NCI-H748 (cell line): ENCODE measurements around the gene ZIC5.
"Not testable (repeated sequence)": the region's sequence is repeated elsewhere in the genome, so short reads cannot be mapped to it uniquely, and the experiment has no call there.

ENCODE experiments used
- DNase-seq: peaks from one replicate; lab custom pipeline; 2025; ENCODE audit not compliant: unreplicated experiment; lab: John Stamatoyannopoulos, UW

ZIC5 gene

GRCh38 chr13:99961636-99962035 is 9.9 kb downstream of the ZIC5 start:
- no peak for DNase-seq

DNA sequence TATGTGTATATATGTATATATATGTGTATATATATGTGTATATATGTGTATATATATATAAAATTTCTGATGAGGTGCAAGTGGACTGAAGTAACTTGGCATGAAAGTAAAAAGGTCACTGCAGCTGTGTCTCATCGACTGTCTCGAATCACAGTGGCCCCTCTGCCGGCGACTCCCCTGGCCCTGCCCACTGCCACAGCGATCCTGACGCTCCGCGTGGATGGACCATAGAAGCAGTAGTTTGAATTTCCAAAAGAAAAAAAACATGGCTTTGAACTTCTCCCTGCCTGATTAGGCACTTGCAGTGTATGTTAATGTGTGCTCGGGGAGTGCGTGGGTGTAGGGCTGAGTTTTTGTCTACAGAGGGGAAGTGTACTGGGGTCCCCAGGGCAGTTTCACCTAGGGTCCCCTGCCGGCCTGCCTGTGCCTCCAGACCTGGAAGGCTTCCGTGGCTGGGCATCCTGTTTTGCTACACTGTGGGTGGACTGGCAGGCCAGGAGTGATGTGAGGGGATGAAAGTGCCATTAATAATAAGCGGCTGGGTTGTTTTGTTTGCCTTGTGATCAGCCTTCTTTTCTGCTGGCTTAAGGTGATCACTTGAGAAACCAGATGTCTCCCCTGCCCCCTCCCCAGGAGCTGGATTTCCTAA is 10.8 kb downstream of the ZIC5 start:
- DNase-seq, result peak; percentile 86

GRCh38 chr13:99959540-99960230 is 11.9 kb downstream of the ZIC5 start:
- DNase-seq, result peak; percentile 81

DNA sequence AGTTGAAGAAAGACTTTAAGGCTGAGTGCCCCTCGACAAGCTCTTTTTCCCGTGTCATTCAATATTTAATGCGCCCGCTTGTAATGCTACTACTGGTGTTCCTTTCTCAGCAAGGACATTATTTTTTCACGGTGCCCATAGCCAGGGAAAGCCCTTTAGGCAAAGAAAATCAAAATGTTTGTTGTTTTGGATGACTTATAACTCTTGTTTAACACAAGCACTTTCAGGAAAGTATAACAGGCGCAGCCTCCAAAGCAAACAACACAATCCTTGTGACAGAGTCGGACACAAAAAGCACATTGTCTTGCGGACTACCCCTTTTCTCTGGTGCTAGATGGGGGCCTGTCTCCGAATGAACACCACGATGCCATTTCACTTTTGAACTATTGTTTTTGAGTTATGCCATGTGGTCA is 12.4 kb downstream of the ZIC5 start:
- DNase-seq, result no peak

DNA sequence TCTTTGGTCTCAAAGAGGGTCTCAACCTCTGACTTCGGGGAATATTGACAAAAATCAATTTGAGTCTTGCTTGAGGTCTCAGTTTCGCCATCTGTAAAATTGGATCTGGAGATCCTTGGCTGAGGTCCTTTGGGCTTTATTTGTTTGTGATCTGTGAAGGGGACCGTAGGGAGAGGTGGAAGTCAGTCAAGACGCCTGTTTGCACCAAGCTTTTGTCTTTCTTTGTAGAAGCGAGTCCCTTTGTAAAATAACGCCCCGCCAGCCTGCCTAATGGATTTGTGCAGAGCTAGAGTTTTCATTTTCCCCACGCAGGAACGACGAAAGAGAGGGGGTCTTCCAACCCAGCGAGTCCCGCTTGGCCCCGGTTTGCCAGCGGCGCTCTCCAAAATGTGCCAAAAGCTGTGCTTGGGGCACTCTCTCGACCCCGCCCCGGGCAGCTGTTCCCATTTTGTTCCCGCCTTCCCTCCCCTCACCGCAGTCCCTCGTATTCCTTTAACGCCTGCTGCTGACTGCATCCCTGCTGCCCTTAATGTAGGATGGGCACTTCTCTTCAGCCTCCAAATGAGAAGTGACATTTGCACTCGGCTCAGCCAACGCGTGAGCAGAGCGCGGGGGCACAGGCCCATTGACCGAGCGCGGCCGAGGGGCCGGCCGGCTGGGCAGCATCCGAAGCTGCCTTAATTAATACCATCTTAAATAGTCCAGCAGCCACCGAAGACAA is 13.0 kb downstream of the ZIC5 start:
- no peak for DNase-seq

DNA sequence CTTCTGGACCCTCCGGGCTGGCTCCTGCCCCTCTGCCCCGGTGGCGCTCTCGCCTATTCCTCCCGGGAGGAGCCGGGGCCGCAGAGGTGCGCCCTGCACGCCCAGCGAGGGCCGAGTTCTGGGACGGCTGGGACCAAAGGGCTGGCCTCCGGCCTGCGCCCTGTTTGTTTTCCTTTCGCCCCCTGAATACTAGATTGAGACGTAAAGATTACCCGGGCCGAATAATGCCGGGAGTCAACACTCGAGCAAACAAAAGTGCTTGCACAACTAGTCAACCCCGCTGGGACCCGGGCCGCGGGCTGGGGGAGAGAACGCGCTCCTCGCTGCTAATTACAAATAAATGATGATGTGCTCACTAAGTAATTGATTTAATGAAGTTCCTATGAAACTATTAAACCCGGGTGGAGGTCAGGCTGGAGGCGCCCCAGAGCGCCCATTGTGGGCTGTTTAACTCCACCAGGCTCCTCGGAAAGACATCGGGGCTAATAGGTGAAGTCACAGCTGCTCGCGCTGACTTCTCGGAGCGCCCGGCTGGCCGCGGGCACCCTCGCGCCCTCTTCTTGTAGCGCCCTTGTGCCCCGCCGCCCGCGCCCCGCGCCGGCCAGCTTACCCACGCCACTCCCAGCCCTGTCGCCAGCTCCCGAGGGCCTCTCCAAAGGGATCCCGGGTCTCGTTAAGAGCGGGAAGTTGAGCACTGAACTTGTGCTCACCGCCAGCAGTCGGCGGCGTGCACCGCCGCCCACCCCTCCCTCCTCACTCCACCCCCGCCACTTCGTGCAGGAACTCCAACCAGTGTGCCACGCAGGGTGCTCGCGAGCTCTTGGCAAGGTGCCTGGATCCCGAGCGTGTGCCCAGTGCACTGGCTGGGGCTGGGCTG is 14.9 kb downstream of the ZIC5 start:
- DNase-seq, result peak; percentile 93

- peak; percentile 60 for DNase-seq
Measured at GRCh38 chr13:99955747-99956472, 15.7 kb downstream of the ZIC5 start.

DNA sequence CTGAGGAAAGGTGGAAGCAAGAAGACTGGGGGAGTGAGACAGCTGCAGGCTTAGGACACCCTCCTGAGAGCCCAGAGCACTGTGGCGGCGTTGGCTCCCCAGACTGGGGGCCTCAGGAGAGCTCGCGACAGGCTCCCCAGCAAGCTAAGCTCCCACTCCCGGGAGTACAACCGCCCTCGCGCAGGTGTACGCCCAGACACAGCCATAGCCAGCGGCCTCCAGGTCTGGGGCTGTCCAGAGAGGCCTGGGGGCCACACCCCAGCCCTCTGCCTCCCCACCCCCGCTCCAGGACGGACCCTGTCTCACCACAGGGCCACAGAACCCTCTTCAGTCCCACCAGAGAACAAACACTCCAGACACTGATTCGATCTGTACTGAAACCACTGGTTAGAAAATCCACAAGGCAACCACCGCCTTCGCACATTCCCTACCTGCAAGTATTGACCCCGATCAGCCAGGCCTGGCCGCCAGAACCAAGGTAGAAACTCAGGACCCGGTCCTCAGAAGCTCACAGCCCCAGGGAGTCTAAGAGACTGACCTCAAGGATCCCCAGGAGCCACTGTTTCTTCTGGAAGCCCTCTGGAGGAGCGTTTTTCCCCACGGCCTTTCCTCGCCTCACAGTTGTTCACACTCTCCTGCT is 16.3 kb downstream of the ZIC5 start:
- DNase-seq, result no peak

DNA sequence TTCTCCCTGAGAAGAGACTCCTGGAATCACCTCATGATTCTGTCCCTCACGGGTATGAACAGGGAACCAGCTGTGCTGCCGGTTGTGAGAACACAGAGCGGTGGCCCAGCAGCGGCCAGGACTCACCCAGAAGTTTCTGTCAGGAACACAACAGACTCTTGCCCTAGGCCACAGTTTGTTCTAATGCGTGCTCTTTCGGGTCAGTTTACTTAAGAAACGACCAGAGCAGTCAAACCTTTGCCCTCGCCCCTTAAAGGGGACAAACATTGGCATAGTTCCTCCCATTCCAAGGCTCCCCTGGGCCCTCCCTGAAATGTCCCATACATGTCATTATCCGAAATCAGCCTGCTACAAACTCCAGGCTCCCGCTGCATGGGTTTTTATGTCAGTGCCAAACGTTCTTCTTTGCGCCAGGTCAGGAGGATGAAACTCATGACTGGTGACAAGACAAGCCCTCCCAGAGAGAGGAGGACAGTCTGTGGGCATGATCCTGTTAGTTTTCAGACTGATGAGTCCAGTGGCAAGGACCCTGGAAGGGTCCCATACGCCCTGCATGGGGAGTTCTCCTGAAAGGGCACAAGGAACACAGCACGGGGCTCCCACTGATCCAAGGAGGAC is 18.3 kb downstream of the ZIC5 start:
- no peak for DNase-seq

- DNase-seq, result not testable (repeated sequence)
Measured at GRCh38 chr13:99951666-99952065, 19.9 kb downstream of the ZIC5 start.

GRCh38 chr13:99949679-99950413 is 21.7 kb downstream of the ZIC5 start:
- no peak for DNase-seq

DNA sequence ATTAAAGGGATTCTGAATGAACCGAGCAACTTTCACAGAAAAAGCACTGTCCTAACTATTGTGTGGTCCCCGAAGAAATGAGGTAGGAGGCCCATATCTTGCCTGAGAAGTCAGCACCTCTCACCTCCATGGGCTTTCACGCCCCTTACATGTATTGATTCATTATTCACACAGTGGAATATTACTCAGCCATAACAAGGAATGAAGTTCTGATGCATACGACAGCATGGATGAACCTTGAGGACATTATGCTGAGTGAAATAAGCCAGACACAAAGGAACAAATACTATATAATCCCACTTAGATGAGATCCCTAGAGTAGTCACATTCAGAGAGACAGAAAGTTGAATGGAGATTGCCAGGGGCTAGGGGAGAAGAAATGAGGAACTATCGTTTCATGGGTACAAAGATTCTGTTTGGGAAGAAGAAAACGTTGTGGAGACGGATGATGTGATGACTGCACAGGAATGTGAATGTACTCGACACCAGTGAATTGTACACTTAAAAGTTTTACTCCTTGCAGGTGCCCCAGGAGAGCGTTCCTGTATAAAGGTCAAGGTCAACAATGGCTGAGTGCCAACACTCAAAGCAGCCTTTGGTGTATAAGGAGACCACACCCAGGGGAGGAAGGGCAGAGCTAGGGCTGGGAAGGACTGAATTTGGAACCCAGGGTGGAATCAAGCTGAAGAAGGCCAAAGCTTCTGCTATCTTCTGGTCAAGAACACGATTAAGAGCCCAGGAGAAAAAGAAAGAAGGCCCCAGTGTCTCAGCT is 22.5 kb downstream of the ZIC5 start:
- DNase-seq, result no peak

- DNase-seq, result no peak
Measured at GRCh38 chr13:99948411-99948810, 23.2 kb downstream of the ZIC5 start.

DNA sequence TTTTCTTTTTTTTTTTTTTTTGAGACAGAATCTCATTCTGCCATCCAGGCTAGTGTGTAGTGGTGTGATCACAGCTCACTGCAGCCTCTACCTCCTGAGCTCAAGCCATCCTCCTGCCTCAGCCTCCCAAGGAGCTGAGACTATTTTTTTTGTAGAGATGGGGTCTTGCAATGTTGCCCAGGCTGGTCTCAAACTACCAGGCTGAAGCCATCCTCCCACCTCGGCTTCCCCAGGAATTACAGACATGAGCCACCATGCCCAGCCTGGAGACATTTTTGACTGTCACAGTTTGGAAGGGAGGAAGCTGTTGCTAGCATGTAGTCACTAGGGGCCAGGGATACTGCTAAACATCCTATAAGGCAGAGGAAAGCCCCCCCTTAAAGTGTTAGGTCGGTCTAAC is 23.9 kb downstream of the ZIC5 start:
- DNase-seq, result no peak

DNA sequence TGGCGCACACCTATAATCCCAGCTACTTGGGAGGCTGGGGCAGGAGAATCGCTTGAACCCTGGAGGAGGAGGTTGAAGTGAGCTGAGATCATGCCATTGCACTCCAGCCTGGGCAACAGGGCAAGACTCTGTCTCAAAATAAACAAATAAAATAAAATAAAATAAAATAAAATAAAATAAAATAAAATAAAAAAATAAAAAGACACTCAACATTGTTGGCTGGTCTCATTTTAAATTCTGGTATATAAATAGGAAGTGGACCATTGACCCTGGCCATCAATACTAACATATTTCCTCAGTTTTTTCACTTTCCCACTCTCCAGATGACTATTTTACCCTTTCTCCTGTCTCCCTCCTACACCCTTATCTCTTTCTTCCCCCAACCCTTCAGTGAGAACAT is 26.1 kb downstream of the ZIC5 start:
- not testable (repeated sequence) for DNase-seq

GRCh38 chr13:99944606-99945005 is 27.0 kb downstream of the ZIC5 start:
- no peak for DNase-seq

DNA sequence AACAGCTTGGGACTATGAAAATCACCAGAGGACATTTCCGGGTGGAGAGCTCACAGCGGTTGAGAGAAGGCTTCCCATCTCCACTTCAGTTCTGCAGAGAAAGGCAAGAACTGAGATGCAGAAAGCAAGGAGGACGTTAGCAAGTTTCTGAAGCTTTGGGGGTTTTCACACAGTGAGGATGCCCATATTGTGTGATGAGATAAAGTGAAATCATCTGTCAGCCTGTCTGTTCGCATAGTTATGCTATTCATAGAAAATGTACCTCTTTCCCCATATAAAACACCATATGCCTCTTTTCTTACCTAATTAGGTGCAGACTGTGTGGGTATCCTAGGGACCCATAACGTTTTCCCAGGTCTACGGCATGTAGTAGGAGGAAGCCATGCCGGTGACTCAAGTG is 27.5 kb downstream of the ZIC5 start:
- DNase-seq, result no peak

- no peak for DNase-seq
Measured at GRCh38 chr13:99941911-99942310, 29.7 kb downstream of the ZIC5 start.
